Activated naive CD8-positive, alpha-beta T cell treated with anti-CD3 and anti-CD28 coated beads, Interleukin-2, amount 50 U/mL, for 24 hours (primary cell): Measurements from ENCODE around the gene RTCB.
A peak's percentile ranks its signal among the peaks of the same experiment; 100 is the strongest.

Experiments used
- ATAC-seq: fragments of 150-1000 bp; cut with Tn5 transposase; one replicate; pipeline ENCODE4 v1.10.0; 2021
- DNase-seq: peaks from one replicate; pipeline ENCODE4 v3.0.0; 2021
- H3K27ac Mint-ChIP-seq: one replicate; pipeline ENCODE4 v1.8.0; 2021; ENCODE audit warnings: mild to moderate bottlenecking, mixed read lengths
- H3K27me3 Mint-ChIP-seq: one replicate; pipeline ENCODE4 v1.8.0; 2021; ENCODE audit warnings: mixed read lengths
- H3K36me3 Mint-ChIP-seq: one replicate; pipeline ENCODE4 v1.8.0; 2021; ENCODE audit warnings: low read depth, mixed read lengths
- H3K4me1 Mint-ChIP-seq: one replicate; pipeline ENCODE4 v1.8.0; 2021; ENCODE audit warnings: mixed read lengths
- H3K4me3 Mint-ChIP-seq: one replicate; pipeline ENCODE4 v1.8.0; 2021; ENCODE audit warnings: mild to moderate bottlenecking, moderate library complexity, mixed read lengths
- H3K9me3 Mint-ChIP-seq: one replicate; pipeline ENCODE4 v1.8.0; 2021; ENCODE audit warnings: mixed read lengths

RTCB gene

GRCh38 chr22:32410459-32410858 is 1.6 kb downstream of the RTCB start:
- peak overlapping the region; percentile 94 for H3K4me3 Mint-ChIP-seq
- ATAC-seq: no peak
- H3K36me3 Mint-ChIP-seq: peaks cover 43% of the 10 kb centered on the region
- H3K9me3 Mint-ChIP-seq: no peaks in the 10 kb centered on the region
- peak overlapping the region; percentile 9 for H3K27ac Mint-ChIP-seq
- H3K27me3 Mint-ChIP-seq: no peaks in the 10 kb centered on the region
- DNase-seq: no peak
- H3K4me1 Mint-ChIP-seq: peaks cover 53% of the 10 kb centered on the region

- H3K4me3 Mint-ChIP-seq: peak overlapping the region; percentile 94
- ATAC-seq (no peak), DNase-seq (no peak)
- H3K27ac Mint-ChIP-seq: peak overlapping the region; percentile 9
- peaks cover 53% of the 10 kb centered on the region for H3K4me1 Mint-ChIP-seq
- H3K27me3 Mint-ChIP-seq: no peaks in the 10 kb centered on the region
- H3K9me3 Mint-ChIP-seq: no peaks in the 10 kb centered on the region
- H3K36me3 Mint-ChIP-seq: peaks cover 48% of the 10 kb centered on the region
Measured at GRCh38 chr22:32409977-32410376, 2.1 kb downstream of the RTCB start.

DNA sequence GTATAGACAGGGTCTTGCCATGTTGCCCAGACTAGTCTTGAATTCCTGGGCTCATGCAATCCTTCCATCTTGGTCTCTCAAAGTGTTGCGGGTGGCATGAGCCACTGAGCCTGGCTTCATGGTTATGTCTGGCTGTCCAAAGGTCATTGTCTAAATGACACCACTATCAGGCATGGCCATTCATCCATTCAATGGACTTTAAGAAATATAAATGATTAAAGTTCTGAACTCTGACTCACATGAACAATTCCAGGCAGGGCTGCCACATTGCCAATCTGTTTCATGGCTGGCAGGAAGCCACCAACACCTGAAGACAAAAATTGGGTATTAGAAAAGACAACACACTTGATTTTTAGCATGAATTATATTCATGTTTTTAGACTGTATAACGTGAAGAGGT is 4.1 kb downstream of the RTCB start:
- no peak for ATAC-seq
- DNase-seq: no peak
- no peaks in the 10 kb centered on the region for H3K9me3 Mint-ChIP-seq
- no peaks in the 10 kb centered on the region for H3K27me3 Mint-ChIP-seq
- no peak overlapping the region for H3K27ac Mint-ChIP-seq
- H3K36me3 Mint-ChIP-seq: peaks cover 55% of the 10 kb centered on the region
- no peak overlapping the region for H3K4me3 Mint-ChIP-seq
- peaks cover 52% of the 10 kb centered on the region for H3K4me1 Mint-ChIP-seq

DNA sequence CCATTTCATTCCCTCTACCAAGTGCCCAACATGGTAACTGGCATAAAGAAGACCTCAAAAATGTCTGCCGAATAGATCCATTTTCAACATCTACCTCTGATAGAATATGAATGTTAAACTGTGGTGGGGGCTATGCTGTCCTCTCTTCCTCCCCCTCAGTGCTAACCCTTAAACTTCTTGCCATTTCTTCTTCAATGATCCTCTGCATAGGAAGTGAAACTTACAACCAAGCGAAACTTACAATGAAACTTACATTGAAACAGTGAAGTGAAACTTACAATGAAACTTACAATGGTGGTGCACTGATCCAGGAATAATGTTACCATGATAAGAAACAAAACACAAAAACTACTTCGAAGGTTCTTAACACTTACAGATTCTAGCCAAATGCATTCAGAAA is 4.7 kb downstream of the RTCB start:
- peaks cover 55% of the 10 kb centered on the region for H3K36me3 Mint-ChIP-seq

GRCh38 chr22:32404021-32404420 is 8.0 kb downstream of the RTCB start:
- Mint-ChIP-seq H3K4me3 (no peak overlapping the region), H3K27me3 (no peaks in the 10 kb centered on the region), H3K4me1 (peaks cover 19% of the 10 kb centered on the region), H3K27ac (no peak overlapping the region), H3K9me3 (no peaks in the 10 kb centered on the region), H3K36me3 (peaks cover 67% of the 10 kb centered on the region)
- ATAC-seq: no peak
- DNase-seq: no peak

More for the DNA sequence above, 4.7 kb downstream of the RTCB start:
- Mint-ChIP-seq H3K4me1 (peaks cover 46% of the 10 kb centered on the region), H3K9me3 (no peaks in the 10 kb centered on the region), H3K4me3 (no peak overlapping the region), H3K27me3 (no peaks in the 10 kb centered on the region), H3K27ac (peak overlapping the region; percentile 17)
- no peak for DNase-seq
- ATAC-seq: no peak

GRCh38 chr22:32401486-32401885 is 10.6 kb downstream of the RTCB start:
- Mint-ChIP-seq H3K4me1 (peaks cover 1% of the 10 kb centered on the region), H3K36me3 (peaks cover 52% of the 10 kb centered on the region), H3K9me3 (no peaks in the 10 kb centered on the region), H3K27me3 (no peaks in the 10 kb centered on the region), H3K27ac (no peak overlapping the region), H3K4me3 (no peak overlapping the region)
- ATAC-seq (no peak), DNase-seq (no peak)

- H3K27me3 Mint-ChIP-seq: no peaks in the 10 kb centered on the region
- no peaks in the 10 kb centered on the region for H3K9me3 Mint-ChIP-seq
- H3K4me1 Mint-ChIP-seq: peaks cover 6% of the 10 kb centered on the region
- peaks cover 55% of the 10 kb centered on the region for H3K36me3 Mint-ChIP-seq
- no peak overlapping the region for H3K4me3 Mint-ChIP-seq
- H3K27ac Mint-ChIP-seq: no peak overlapping the region
- ATAC-seq (no peak), DNase-seq (no peak)
Measured at GRCh38 chr22:32396746-32397145, 15.3 kb downstream of the RTCB start.

DNA sequence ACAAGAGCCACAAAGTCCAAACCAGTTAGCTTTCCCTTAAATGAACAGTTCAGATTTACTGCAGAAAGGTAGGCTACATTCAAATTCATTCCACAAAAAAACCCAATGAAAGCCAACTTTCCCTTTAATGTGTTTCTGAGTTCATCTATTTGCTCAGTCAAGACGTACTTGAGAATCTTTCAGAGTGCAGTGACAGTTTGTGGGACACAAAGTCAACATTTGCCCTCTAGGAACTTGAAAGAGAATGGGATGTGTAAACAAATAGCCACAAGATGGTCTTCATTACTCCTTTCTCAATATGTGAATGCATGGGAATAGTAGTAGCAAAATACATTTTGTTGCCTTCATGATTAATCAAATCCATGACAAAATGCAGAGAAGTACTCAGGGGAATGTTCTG is 15.8 kb downstream of the RTCB start:
- H3K4me3 Mint-ChIP-seq: no peak overlapping the region

GRCh38 chr22:32395107-32395506 is 16.9 kb downstream of the RTCB start:
- peak overlapping the region; percentile 66 for H3K27ac Mint-ChIP-seq
- no peaks in the 10 kb centered on the region for H3K9me3 Mint-ChIP-seq
- H3K36me3 Mint-ChIP-seq: peaks cover 46% of the 10 kb centered on the region
- peaks cover 6% of the 10 kb centered on the region for H3K4me1 Mint-ChIP-seq
- DNase-seq (no peak), ATAC-seq (peak; percentile 57)
- H3K4me3 Mint-ChIP-seq: no peak overlapping the region
- H3K27me3 Mint-ChIP-seq: no peaks in the 10 kb centered on the region

More for the DNA sequence above, 15.8 kb downstream of the RTCB start:
- Mint-ChIP-seq H3K27ac (no peak overlapping the region), H3K36me3 (peaks cover 52% of the 10 kb centered on the region), H3K27me3 (no peaks in the 10 kb centered on the region), H3K4me1 (peaks cover 6% of the 10 kb centered on the region), H3K9me3 (no peaks in the 10 kb centered on the region)
- DNase-seq (no peak), ATAC-seq (no peak)

GRCh38 chr22:32389685-32390084 is 22.4 kb downstream of the RTCB start:
- peak; percentile 19 for DNase-seq
- no peak overlapping the region for H3K27ac Mint-ChIP-seq

DNA sequence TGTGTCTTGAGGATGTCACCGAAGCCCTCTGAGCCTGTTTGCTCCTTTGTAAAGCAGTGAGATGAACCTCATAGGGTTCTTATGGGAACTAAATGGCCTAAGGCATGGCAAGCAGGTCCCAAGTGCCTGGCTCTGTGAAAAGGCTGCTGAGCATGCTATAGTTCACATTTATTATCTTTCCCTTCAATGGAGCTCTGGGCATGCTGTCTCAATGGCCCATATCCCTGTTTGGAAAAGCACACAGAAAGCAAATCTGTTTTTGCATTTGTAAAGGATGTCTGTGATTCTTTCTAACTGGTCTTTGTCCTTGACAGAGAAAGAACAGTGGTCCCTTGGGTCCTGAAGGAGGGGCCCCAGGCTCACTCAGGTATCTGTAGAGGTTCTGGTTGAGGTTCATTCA is 26.4 kb downstream of the RTCB start:
- Mint-ChIP-seq H3K9me3 (no peaks in the 10 kb centered on the region), H3K27me3 (no peaks in the 10 kb centered on the region), H3K4me3 (no peak overlapping the region), H3K27ac (no peak overlapping the region), H3K4me1 (no peaks in the 10 kb centered on the region), H3K36me3 (peaks cover 25% of the 10 kb centered on the region)
- no peak for ATAC-seq
- DNase-seq: no peak

More at GRCh38 chr22:32389685-32390084, 22.4 kb downstream of the RTCB start:
- no peaks in the 10 kb centered on the region for H3K27me3 Mint-ChIP-seq
- no peak overlapping the region for H3K4me3 Mint-ChIP-seq
- no peaks in the 10 kb centered on the region for H3K4me1 Mint-ChIP-seq
- no peaks in the 10 kb centered on the region for H3K9me3 Mint-ChIP-seq
- H3K36me3 Mint-ChIP-seq: peaks cover 41% of the 10 kb centered on the region
- no peak for ATAC-seq

- Mint-ChIP-seq H3K27ac (no peak overlapping the region), H3K4me1 (no peaks in the 10 kb centered on the region)
Measured at GRCh38 chr22:32380991-32381390, 31.1 kb downstream of the RTCB start.

DNA sequence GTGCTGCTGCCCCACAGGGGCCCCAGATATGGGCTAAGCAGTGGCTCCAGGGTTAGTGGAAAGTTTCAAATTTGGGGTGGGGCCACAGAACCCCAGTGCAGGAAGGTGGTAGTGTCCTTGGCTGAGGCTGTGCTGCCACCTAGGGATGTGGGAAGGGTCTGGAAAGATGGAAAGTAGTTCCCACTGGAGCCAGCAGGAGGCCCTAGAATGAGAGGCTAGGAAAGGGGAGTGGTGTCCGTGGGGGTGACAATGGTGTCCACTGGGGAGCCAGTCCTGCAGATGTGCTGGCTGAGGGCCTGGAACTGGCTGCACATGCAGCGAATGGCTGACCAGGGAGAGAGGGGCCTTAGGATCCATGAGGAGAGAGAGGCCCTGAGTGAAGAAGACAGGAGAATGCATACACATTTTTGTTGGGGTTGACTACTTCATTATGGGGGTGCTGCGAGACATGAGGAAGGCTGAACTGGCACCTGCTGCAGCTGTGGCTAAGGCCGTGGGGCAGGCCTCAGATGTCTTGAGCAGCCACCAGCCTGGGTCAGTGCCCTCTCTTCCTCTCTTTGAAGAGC is 33.3 kb downstream of the RTCB start:
- ATAC-seq: peak; percentile 69
- Mint-ChIP-seq H3K4me3 (no peak overlapping the region), H3K4me1 (no peaks in the 10 kb centered on the region), H3K27ac (no peak overlapping the region), H3K27me3 (no peaks in the 10 kb centered on the region), H3K36me3 (no peaks in the 10 kb centered on the region), H3K9me3 (no peaks in the 10 kb centered on the region)
- peak; percentile 17 for DNase-seq

More at GRCh38 chr22:32380991-32381390, 31.1 kb downstream of the RTCB start:
- ATAC-seq (no peak), DNase-seq (no peak)
- Mint-ChIP-seq H3K36me3 (no peaks in the 10 kb centered on the region), H3K27me3 (no peaks in the 10 kb centered on the region), H3K9me3 (no peaks in the 10 kb centered on the region), H3K4me3 (no peak overlapping the region)

- no peak for ATAC-seq
- DNase-seq: no peak
- H3K9me3 Mint-ChIP-seq: no peaks in the 10 kb centered on the region
- H3K4me1 Mint-ChIP-seq: no peaks in the 10 kb centered on the region
- H3K36me3 Mint-ChIP-seq: no peaks in the 10 kb centered on the region
- H3K4me3 Mint-ChIP-seq: no peak overlapping the region
- no peak overlapping the region for H3K27ac Mint-ChIP-seq
- H3K27me3 Mint-ChIP-seq: no peaks in the 10 kb centered on the region
Measured at GRCh38 chr22:32376681-32377080, 35.4 kb downstream of the RTCB start.

- Mint-ChIP-seq H3K4me1 (no peaks in the 10 kb centered on the region), H3K9me3 (no peaks in the 10 kb centered on the region), H3K4me3 (no peak overlapping the region), H3K27me3 (no peaks in the 10 kb centered on the region), H3K27ac (no peak overlapping the region), H3K36me3 (no peaks in the 10 kb centered on the region)
- no peak for DNase-seq
- ATAC-seq: no peak
Measured at GRCh38 chr22:32375678-32376450, 36.2 kb downstream of the RTCB start.
